WTC11 (cell line): ENCODE measurements around the gene PIK3R2. TPM values are rescaled to one million over a fixed set of nuclear protein-coding genes. Genes with fewer than 3 reads are reported as not detected.

ENCODE experiments used
- ATAC-seq: fragments of 200-7000 bp; cut with Tn5 transposase; 2 replicates; pipeline ENCODE4 v1.10.0; 2021; ENCODE audit warnings: mild to moderate bottlenecking, moderate library complexity
- CTCF ChIA-PET: fragments of 300-600 bp; sonication (Branson Sonifier 250); formaldehyde crosslinking; loops from one replicate; lab custom pipeline; 2021; ENCODE audit warnings: antibody characterized with exemption; lab: Charles Lee
- POLR2A ChIA-PET: fragments of 350-600 bp; sonication (Branson Sonifier 250); formaldehyde crosslinking; loops from one replicate; lab custom pipeline; 2021; ENCODE audit warnings: antibody characterized with exemption; lab: Charles Lee
- DNase-seq: peaks from one replicate; pipeline ENCODE4 v3.0.0; 2021; ENCODE audit warnings: low spot score
- H3K27ac Mint-ChIP-seq: 2 replicates; pipeline ENCODE4 v1.8.0; 2021; ENCODE audit warnings: mixed read lengths
- H3K27me3 Mint-ChIP-seq: 2 replicates; pipeline ENCODE4 v1.8.0; 2021; ENCODE audit warnings: low read depth, mild to moderate bottlenecking, moderate library complexity, mixed read lengths
- H3K36me3 Mint-ChIP-seq: 2 replicates; pipeline ENCODE4 v1.8.0; 2021; ENCODE audit warnings: mixed read lengths
- H3K4me1 Mint-ChIP-seq: 2 replicates; pipeline ENCODE4 v1.8.0; 2022; ENCODE audit warnings: mixed read lengths
- H3K4me3 Mint-ChIP-seq: 2 replicates; pipeline ENCODE4 v1.8.0; 2021; ENCODE audit warnings: mild to moderate bottlenecking, moderate library complexity, mixed read lengths
- H3K9me3 Mint-ChIP-seq: 2 replicates; pipeline ENCODE4 v1.8.0; 2021; ENCODE audit warnings: mixed read lengths
- GABPB1 ChIP-seq: sonication (generic); formaldehyde crosslinking; IDR thresholded peaks from 2 replicates; pipeline ENCODE4 v1.8.1; 2023; ENCODE audit warnings: mild to moderate bottlenecking, missing genetic modification reagents
- IRF2 ChIP-seq: sonication (generic); formaldehyde crosslinking; IDR thresholded peaks from 2 replicates; pipeline ENCODE4 v1.8.0; 2022; ENCODE audit warnings: low read depth, missing genetic modification reagents, borderline replicate concordance
- MYBL2 ChIP-seq: sonication (generic); formaldehyde crosslinking; IDR thresholded peaks from 2 replicates; pipeline ENCODE4 v1.8.1; 2023; ENCODE audit warnings: mild to moderate bottlenecking, moderate library complexity, missing genetic modification reagents
- RELA ChIP-seq: sonication (generic); formaldehyde crosslinking; IDR thresholded peaks from 2 replicates; pipeline ENCODE4 v1.8.1; 2022; ENCODE audit warnings: missing genetic modification reagents, mild to moderate bottlenecking, borderline replicate concordance
- ZBTB21 ChIP-seq: sonication (generic); formaldehyde crosslinking; IDR thresholded peaks from 2 replicates; pipeline ENCODE4 v1.8.1; 2023; ENCODE audit warnings: mild to moderate bottlenecking, missing genetic modification reagents, borderline replicate concordance
- ZNF121 ChIP-seq: sonication (generic); formaldehyde crosslinking; IDR thresholded peaks from 2 replicates; pipeline ENCODE4 v1.8.0; 2023; ENCODE audit warnings: missing genetic modification reagents
- ZNF671 ChIP-seq: fragments of 250-450 bp; sonication (Bioruptor Pico); IDR thresholded peaks from 2 replicates; pipeline ENCODE4 v1.8.0; 2021; ENCODE audit warnings: mild to moderate bottlenecking
- total RNA-seq: library from RNA; stranded (reverse); gene quantifications from 3 replicates; pipeline ENCODE4 v1.2.3, GENCODE V29; 2021
- TF ChIP-seq, protein P1 (sequence below): fragments of 250-450 bp; sonication (Bioruptor Pico); IDR thresholded peaks from 2 replicates; pipeline ENCODE4 v1.9.0; 2021; ENCODE audit warnings: moderate library complexity, mild to moderate bottlenecking, inconsistent platforms, borderline replicate concordance
- TF ChIP-seq, protein P2 (sequence below): sonication (generic); formaldehyde crosslinking; IDR thresholded peaks from 2 replicates; pipeline ENCODE4 v1.8.1; 2023; ENCODE audit warnings: mild to moderate bottlenecking, missing genetic modification reagents, borderline replicate concordance
- TF ChIP-seq, protein P3 (sequence below): sonication (generic); formaldehyde crosslinking; IDR thresholded peaks from 2 replicates; pipeline ENCODE4 v1.8.1; 2023; ENCODE audit warnings: mild to moderate bottlenecking, moderate library complexity, missing genetic modification reagents
- TF ChIP-seq, protein P4 (sequence below): sonication (generic); formaldehyde crosslinking; IDR thresholded peaks from 2 replicates; pipeline ENCODE4 v1.8.1; 2022; ENCODE audit warnings: low read depth, mild to moderate bottlenecking, moderate library complexity, missing genetic modification reagents, borderline replicate concordance
- TF ChIP-seq, protein P5 (sequence below): sonication (generic); formaldehyde crosslinking; IDR thresholded peaks from 2 replicates; pipeline ENCODE4 v1.8.1; 2023; ENCODE audit warnings: mild to moderate bottlenecking, missing genetic modification reagents
- TF ChIP-seq, protein P6 (sequence below): fragments of 250-450 bp; sonication (Bioruptor Pico); IDR thresholded peaks from 2 replicates; pipeline ENCODE4 v1.9.0; 2021; ENCODE audit warnings: mild to moderate bottlenecking, borderline replicate concordance

The PIK3R2 gene
- total RNA-seq, 1 experiment from 2014 or later, result 56.9 TPM

DNA sequence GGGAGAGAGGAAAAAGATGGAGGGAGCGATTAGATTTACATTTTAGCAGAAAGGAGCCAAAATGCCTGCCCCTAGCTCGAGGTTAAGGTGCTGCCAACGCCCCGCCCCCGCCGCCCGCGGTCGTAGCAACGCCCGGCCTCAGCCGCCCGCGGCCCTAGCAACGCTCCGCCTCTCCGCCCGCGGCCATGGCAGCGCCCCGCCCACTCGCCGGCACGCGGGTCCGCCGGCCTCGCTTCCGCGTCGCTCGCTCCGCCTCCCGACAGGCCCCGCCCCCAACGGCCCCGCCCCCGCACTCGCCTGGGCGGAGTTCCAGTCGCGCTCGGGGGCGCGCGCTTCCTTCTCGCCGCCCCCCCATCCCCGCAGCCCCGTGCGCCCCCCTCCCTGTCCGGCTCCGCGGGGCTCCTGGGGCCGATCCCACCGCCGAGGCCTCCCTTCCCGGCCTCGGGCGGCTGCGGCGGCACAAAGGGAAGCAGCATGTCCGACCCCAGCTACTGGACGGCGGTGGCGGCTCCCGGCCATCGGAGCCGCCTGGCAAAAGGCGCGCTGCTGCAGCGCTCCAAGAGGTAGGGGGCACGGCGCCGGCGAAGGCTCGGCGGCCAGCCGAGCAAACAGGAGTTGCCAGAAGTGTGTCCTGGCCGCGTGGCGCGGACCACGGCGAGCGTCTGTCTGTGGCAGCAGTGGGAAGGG, 35.1 kb upstream of the PIK3R2 start (continued):
- TF ChIP-seq RELA (CRISPR knock-in tag) (no peak), IRF2 (no peak), ZBTB21 (CRISPR knock-in tag) (no peak), ZNF671 (CRISPR knock-in tag) (no peak), ZNF121 (CRISPR knock-in tag) (no peak)
- TF ChIP-seq, protein P1, sequence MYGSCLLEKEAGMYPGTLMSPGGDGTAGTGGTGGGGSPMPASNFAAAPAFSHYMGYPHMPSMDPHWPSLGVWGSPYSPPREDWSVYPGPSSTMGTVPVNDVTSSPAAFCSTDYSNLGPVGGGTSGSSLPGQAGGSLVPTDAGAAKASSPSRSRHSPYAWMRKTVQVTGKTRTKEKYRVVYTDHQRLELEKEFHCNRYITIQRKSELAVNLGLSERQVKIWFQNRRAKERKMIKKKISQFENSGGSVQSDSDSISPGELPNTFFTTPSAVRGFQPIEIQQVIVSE (CRISPR knock-in tag), result no peak
- TF ChIP-seq, protein P2, sequence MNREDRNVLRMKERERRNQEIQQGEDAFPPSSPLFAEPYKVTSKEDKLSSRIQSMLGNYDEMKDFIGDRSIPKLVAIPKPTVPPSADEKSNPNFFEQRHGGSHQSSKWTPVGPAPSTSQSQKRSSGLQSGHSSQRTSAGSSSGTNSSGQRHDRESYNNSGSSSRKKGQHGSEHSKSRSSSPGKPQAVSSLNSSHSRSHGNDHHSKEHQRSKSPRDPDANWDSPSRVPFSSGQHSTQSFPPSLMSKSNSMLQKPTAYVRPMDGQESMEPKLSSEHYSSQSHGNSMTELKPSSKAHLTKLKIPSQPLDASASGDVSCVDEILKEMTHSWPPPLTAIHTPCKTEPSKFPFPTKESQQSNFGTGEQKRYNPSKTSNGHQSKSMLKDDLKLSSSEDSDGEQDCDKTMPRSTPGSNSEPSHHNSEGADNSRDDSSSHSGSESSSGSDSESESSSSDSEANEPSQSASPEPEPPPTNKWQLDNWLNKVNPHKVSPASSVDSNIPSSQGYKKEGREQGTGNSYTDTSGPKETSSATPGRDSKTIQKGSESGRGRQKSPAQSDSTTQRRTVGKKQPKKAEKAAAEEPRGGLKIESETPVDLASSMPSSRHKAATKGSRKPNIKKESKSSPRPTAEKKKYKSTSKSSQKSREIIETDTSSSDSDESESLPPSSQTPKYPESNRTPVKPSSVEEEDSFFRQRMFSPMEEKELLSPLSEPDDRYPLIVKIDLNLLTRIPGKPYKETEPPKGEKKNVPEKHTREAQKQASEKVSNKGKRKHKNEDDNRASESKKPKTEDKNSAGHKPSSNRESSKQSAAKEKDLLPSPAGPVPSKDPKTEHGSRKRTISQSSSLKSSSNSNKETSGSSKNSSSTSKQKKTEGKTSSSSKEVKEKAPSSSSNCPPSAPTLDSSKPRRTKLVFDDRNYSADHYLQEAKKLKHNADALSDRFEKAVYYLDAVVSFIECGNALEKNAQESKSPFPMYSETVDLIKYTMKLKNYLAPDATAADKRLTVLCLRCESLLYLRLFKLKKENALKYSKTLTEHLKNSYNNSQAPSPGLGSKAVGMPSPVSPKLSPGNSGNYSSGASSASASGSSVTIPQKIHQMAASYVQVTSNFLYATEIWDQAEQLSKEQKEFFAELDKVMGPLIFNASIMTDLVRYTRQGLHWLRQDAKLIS (CRISPR knock-in tag), result no peak

DNA sequence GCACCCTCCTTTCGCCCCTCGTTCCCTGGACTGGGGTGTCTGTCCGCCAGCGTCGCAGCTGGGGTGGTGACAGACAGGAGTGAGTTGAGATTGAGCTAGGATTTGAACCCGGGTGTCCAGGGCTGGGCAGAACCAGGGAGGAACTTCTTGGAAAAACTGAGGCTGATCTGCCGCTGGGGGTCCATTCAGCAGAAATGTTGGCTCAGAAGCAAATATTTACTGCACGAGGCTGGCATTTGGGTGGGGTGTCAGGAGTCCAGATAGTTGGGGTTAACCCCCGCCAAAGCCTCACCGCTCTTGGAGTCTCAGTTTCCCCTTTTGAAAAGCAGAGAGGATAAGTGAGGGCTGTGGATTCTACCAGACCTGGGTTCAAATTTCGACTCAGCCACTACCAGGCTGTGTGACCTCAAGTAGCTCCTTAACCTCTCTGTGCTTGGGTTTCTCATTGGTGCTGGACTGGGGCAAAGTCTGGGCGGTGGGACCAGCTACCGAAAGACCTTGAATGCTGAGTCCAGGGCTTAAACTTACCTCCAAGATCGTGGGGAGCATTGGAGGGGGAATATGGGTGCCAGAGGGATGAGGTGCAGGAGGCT, 34.4 kb upstream of the PIK3R2 start:
- H3K9me3 Mint-ChIP-seq, result no peaks in the 10 kb centered on the region
- peaks cover 27% of the 10 kb centered on the region for H3K4me1 Mint-ChIP-seq
- ATAC-seq (no peak), DNase-seq (no peak)
- no peaks in the 10 kb centered on the region for H3K36me3 Mint-ChIP-seq
- CTCF ChIA-PET, result interaction anchor here (0.8 to 2.1 kb wide), 12 partner anchors 9 to 298 kb away, joined by 3 to 11 read pairs (median 5); partner anchors contain the start of genes CCDC124, MAST3 and PIK3R2
- POLR2A ChIA-PET, result interaction anchor here (0.5 kb wide), 1 partner anchor 161 kb away, joined by 3 read pairs; no protein-coding TSS in a partner anchor
- peaks cover 9% of the 10 kb centered on the region for H3K27me3 Mint-ChIP-seq
- H3K4me3 Mint-ChIP-seq, result peak overlapping the region; percentile 81
- TF ChIP-seq, protein P3, sequence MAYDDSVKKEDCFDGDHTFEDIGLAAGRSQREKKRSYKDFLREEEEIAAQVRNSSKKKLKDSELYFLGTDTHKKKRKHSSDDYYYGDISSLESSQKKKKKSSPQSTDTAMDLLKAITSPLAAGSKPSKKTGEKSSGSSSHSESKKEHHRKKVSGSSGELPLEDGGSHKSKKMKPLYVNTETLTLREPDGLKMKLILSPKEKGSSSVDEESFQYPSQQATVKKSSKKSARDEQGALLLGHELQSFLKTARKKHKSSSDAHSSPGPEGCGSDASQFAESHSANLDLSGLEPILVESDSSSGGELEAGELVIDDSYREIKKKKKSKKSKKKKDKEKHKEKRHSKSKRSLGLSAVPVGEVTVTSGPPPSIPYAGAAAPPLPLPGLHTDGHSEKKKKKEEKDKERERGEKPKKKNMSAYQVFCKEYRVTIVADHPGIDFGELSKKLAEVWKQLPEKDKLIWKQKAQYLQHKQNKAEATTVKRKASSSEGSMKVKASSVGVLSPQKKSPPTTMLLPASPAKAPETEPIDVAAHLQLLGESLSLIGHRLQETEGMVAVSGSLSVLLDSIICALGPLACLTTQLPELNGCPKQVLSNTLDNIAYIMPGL (CRISPR knock-in tag), result 0 out of 2 replicates have a peak, but pooled peaks have one; percentile 34
- TF ChIP-seq, protein P4, sequence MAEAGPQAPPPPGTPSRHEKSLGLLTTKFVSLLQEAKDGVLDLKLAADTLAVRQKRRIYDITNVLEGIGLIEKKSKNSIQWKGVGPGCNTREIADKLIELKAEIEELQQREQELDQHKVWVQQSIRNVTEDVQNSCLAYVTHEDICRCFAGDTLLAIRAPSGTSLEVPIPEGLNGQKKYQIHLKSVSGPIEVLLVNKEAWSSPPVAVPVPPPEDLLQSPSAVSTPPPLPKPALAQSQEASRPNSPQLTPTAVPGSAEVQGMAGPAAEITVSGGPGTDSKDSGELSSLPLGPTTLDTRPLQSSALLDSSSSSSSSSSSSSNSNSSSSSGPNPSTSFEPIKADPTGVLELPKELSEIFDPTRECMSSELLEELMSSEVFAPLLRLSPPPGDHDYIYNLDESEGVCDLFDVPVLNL, result no peak
- no peak overlapping the region for H3K27ac Mint-ChIP-seq

DNA sequence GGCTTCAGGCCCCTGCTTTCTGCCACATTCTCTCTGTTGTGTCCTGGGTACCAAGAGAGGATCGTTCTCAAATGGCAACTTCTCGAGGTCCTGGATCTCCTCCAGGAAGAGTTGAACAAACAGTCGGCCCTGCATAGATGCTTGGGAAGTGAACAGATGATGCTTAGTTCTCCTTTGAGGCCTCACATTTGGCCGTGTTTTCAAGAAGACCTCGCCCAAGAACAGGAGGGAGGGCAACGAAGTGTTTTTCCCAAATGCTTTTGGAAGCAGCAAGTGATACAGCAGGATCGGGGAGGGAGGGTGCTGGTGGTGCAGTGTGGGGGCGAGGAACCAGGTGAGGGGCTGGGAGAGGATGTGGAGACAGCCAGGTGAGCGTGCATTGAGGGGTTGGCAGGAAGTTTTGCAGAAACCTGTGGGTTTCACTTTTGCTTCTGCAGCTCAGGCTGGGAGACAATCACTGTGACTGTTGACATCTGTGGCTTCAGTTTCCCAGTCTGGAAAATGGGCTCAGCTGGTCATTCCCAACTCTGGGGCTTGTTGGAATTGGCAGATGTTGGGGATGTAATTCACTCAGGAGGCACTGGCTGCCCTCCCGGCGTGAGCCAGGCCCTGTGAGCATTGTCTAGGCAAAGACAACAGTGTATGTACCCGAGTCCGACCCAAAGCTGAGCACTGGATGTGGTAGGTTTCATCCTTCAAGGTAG, 33.8 kb upstream of the PIK3R2 start:
- ATAC-seq (no peak), DNase-seq (no peak)
- H3K27ac Mint-ChIP-seq, result no peak overlapping the region
- peaks cover 27% of the 10 kb centered on the region for H3K4me1 Mint-ChIP-seq
- H3K27me3 Mint-ChIP-seq, result peaks cover 9% of the 10 kb centered on the region
- H3K4me3 Mint-ChIP-seq, result peak overlapping the region; percentile 81
- H3K9me3 Mint-ChIP-seq, result no peaks in the 10 kb centered on the region
- ChIA-PET CTCF (interaction anchor here (1.7 to 2.1 kb wide), 4 partner anchors 10 to 187 kb away, joined by 5 to 11 read pairs (median 9); partner anchors contain the start of gene CCDC124), POLR2A (interaction anchor here (0.5 kb wide), 1 partner anchor 160 kb away, joined by 3 read pairs; no protein-coding TSS in a partner anchor)
- H3K36me3 Mint-ChIP-seq, result peaks cover 1% of the 10 kb centered on the region; the same call in 1 of the 2 replicates
- TF ChIP-seq GABPB1 (CRISPR knock-in tag), result no peak
- TF ChIP-seq, protein P3 (CRISPR knock-in tag), result no peak
- TF ChIP-seq, protein P5, sequence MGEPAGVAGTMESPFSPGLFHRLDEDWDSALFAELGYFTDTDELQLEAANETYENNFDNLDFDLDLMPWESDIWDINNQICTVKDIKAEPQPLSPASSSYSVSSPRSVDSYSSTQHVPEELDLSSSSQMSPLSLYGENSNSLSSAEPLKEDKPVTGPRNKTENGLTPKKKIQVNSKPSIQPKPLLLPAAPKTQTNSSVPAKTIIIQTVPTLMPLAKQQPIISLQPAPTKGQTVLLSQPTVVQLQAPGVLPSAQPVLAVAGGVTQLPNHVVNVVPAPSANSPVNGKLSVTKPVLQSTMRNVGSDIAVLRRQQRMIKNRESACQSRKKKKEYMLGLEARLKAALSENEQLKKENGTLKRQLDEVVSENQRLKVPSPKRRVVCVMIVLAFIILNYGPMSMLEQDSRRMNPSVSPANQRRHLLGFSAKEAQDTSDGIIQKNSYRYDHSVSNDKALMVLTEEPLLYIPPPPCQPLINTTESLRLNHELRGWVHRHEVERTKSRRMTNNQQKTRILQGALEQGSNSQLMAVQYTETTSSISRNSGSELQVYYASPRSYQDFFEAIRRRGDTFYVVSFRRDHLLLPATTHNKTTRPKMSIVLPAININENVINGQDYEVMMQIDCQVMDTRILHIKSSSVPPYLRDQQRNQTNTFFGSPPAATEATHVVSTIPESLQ (CRISPR knock-in tag), result no peak
- no peak for TF ChIP-seq MYBL2 (CRISPR knock-in tag)
- TF ChIP-seq, protein P6, sequence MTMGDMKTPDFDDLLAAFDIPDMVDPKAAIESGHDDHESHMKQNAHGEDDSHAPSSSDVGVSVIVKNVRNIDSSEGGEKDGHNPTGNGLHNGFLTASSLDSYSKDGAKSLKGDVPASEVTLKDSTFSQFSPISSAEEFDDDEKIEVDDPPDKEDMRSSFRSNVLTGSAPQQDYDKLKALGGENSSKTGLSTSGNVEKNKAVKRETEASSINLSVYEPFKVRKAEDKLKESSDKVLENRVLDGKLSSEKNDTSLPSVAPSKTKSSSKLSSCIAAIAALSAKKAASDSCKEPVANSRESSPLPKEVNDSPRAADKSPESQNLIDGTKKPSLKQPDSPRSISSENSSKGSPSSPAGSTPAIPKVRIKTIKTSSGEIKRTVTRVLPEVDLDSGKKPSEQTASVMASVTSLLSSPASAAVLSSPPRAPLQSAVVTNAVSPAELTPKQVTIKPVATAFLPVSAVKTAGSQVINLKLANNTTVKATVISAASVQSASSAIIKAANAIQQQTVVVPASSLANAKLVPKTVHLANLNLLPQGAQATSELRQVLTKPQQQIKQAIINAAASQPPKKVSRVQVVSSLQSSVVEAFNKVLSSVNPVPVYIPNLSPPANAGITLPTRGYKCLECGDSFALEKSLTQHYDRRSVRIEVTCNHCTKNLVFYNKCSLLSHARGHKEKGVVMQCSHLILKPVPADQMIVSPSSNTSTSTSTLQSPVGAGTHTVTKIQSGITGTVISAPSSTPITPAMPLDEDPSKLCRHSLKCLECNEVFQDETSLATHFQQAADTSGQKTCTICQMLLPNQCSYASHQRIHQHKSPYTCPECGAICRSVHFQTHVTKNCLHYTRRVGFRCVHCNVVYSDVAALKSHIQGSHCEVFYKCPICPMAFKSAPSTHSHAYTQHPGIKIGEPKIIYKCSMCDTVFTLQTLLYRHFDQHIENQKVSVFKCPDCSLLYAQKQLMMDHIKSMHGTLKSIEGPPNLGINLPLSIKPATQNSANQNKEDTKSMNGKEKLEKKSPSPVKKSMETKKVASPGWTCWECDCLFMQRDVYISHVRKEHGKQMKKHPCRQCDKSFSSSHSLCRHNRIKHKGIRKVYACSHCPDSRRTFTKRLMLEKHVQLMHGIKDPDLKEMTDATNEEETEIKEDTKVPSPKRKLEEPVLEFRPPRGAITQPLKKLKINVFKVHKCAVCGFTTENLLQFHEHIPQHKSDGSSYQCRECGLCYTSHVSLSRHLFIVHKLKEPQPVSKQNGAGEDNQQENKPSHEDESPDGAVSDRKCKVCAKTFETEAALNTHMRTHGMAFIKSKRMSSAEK, result no peak
